H9 (cell line): ENCODE measurements around the gene NRXN2. TPM values are rescaled to one million over a fixed set of nuclear protein-coding genes. Genes with fewer than 3 reads are reported as not detected.

Experiments
- DNase-seq: peaks from one replicate; pipeline ENCODE4 v3.0.0-alpha.2; 2017
- H2AFZ ChIP-seq: one replicate; pipeline ENCODE4 v1.6.1; 2013; ENCODE audit warnings: mild to moderate bottlenecking, low read length, control low read depth, moderate library complexity
- H2AK5ac ChIP-seq: 2 replicates; pipeline ENCODE4 v1.6.1; 2013; ENCODE audit warnings: low read length, control low read depth, mixed read lengths; ENCODE audit not compliant: insufficient read length
- H2BK120ac ChIP-seq: one replicate; pipeline ENCODE4 v1.6.1; 2013; ENCODE audit warnings: low read depth, mild to moderate bottlenecking, low read length, control low read depth, inconsistent platforms; ENCODE audit not compliant: poor library complexity, severe bottlenecking
- H2BK12ac ChIP-seq: 2 replicates; pipeline ENCODE4 v1.6.1; 2013; ENCODE audit warnings: low read length, control low read depth, mixed read lengths, low read depth; ENCODE audit not compliant: insufficient read length
- H2BK15ac ChIP-seq: 2 replicates; pipeline ENCODE4 v1.6.1; 2013; ENCODE audit warnings: low read depth, low read length, control low read depth
- H2BK20ac ChIP-seq: one replicate; pipeline ENCODE4 v1.6.1; 2013; ENCODE audit warnings: low read depth, mild to moderate bottlenecking, low read length, control low read depth, inconsistent platforms; ENCODE audit not compliant: poor library complexity, severe bottlenecking
- H2BK5ac ChIP-seq: 2 replicates; pipeline ENCODE4 v1.6.1; 2013; ENCODE audit warnings: low read length, control low read depth, mixed read lengths; ENCODE audit not compliant: insufficient read length
- H3K14ac ChIP-seq: 2 replicates; pipeline ENCODE4 v1.6.1; 2013; ENCODE audit warnings: low read length, control low read depth; ENCODE audit not compliant: insufficient read depth
- H3K18ac ChIP-seq: 2 replicates; pipeline ENCODE4 v1.6.1; 2013; ENCODE audit warnings: low read depth, mild to moderate bottlenecking, mixed read lengths, low read length, control low read depth; ENCODE audit not compliant: insufficient read length
- H3K23ac ChIP-seq: 2 replicates; pipeline ENCODE4 v1.6.1; 2013; ENCODE audit warnings: low read length, control low read depth, mixed read lengths, low read depth; ENCODE audit not compliant: insufficient read length
- H3K23me2 ChIP-seq: 2 replicates; pipeline ENCODE4 v1.6.1; 2013; ENCODE audit warnings: low read depth, mild to moderate bottlenecking, mixed read lengths, low read length, control low read depth; ENCODE audit not compliant: insufficient read length, poor library complexity, severe bottlenecking
- H3K27ac ChIP-seq: 2 replicates; pipeline ENCODE4 v1.5.1; 2013; ENCODE audit warnings: low read length, control low read depth, mixed read lengths, low read depth; ENCODE audit not compliant: insufficient read length
- H3K27me3 ChIP-seq: 2 replicates; pipeline ENCODE4 v1.6.1; 2013; ENCODE audit warnings: low read length, control low read depth, inconsistent platforms; ENCODE audit not compliant: insufficient read depth
- H3K4ac ChIP-seq: 2 replicates; pipeline ENCODE4 v1.6.1; 2013; ENCODE audit warnings: low read depth, mild to moderate bottlenecking, control low read depth, inconsistent platforms, low read length, moderate library complexity
- H3K4me1 ChIP-seq: 2 replicates; pipeline ENCODE4 v1.6.1; 2013; ENCODE audit warnings: low read length, control low read depth, inconsistent platforms; ENCODE audit not compliant: insufficient read depth
- H3K4me2 ChIP-seq: 2 replicates; pipeline ENCODE4 v1.6.1; 2013; ENCODE audit warnings: low read length, control low read depth, mixed read lengths; ENCODE audit not compliant: insufficient read length, insufficient read depth
- H3K56ac ChIP-seq: 2 replicates; pipeline ENCODE4 v1.6.1; 2013; ENCODE audit warnings: low read depth, mild to moderate bottlenecking, mixed read lengths, low read length, control low read depth; ENCODE audit not compliant: insufficient read length
- H3K79me1 ChIP-seq: 2 replicates; pipeline ENCODE4 v1.6.1; 2013; ENCODE audit warnings: low read depth, mild to moderate bottlenecking, moderate library complexity, low read length, control low read depth, inconsistent platforms; ENCODE audit not compliant: insufficient read depth, poor library complexity, severe bottlenecking
- H3K79me2 ChIP-seq: 2 replicates; pipeline ENCODE4 v1.6.1; 2013; ENCODE audit warnings: low read length, control low read depth, inconsistent platforms; ENCODE audit not compliant: insufficient read depth
- H3K9ac ChIP-seq: 2 replicates; pipeline ENCODE4 v1.6.1; 2013; ENCODE audit warnings: low read length, control low read depth, mixed read lengths; ENCODE audit not compliant: insufficient read length; ENCODE audit errors: extremely low read depth
- H3K9me3 ChIP-seq: one replicate; pipeline ENCODE4 v1.6.1; 2013; ENCODE audit warnings: low read depth, low read length, inconsistent platforms; ENCODE audit not compliant: control insufficient read depth
- H3T11ph ChIP-seq: one replicate; pipeline ENCODE4 v1.6.1; 2013; ENCODE audit warnings: mild to moderate bottlenecking, low read length, control low read depth, inconsistent platforms
- H4K20me1 ChIP-seq: one replicate; pipeline ENCODE4 v1.6.1; 2013; ENCODE audit not compliant: control insufficient read depth, insufficient read length, insufficient read depth
- H4K5ac ChIP-seq: 2 replicates; pipeline ENCODE4 v1.6.1; 2013; ENCODE audit warnings: low read depth, mild to moderate bottlenecking, mixed read lengths, low read length, control low read depth; ENCODE audit not compliant: insufficient read length
- H4K8ac ChIP-seq: replicated peaks from 2 replicates; pipeline ENCODE4 v1.6.1; 2013; ENCODE audit warnings: low read length, control low read depth, mixed read lengths, low read depth; ENCODE audit not compliant: insufficient read length
- H4K91ac ChIP-seq: 2 replicates; pipeline ENCODE4 v1.6.1; 2013; ENCODE audit warnings: low read depth, mild to moderate bottlenecking, moderate library complexity, mixed read lengths, low read length, control low read depth; ENCODE audit not compliant: insufficient read length
- H3K27ac Mint-ChIP-seq, 3 experiments: 2 replicates in 2 of 3; 3 replicates in 1 of 3; pipeline ENCODE4 v1.8.0; 2020 to 2021; ENCODE audit warnings: mixed read lengths in 3 of 3, mild to moderate bottlenecking in 1 of 3, moderate library complexity in 1 of 3
- H3K27me3 Mint-ChIP-seq: 2 replicates; pipeline ENCODE4 v1.8.0; 2021; ENCODE audit warnings: low read depth, mild to moderate bottlenecking, moderate library complexity, mixed read lengths
- H3K36me3 Mint-ChIP-seq, 3 experiments: 2 replicates in 2 of 3; 3 replicates in 1 of 3; pipeline ENCODE4 v1.8.0; 2020 to 2021; ENCODE audit warnings: low read depth in 3 of 3, mixed read lengths in 3 of 3; ENCODE audit not compliant: insufficient read depth in 1 of 3
- H3K4me1 Mint-ChIP-seq, 2 experiments: 2 replicates each; pipeline ENCODE4 v1.8.0; 2020; ENCODE audit warnings: mixed read lengths in 2 of 2
- H3K4me3 Mint-ChIP-seq, 2 experiments: 2 replicates in 1 of 2; 3 replicates in 1 of 2; pipeline ENCODE4 v1.8.0; 2020 to 2021; ENCODE audit warnings: mild to moderate bottlenecking in 2 of 2, mixed read lengths in 2 of 2, moderate library complexity in 1 of 2
- H3K9me3 Mint-ChIP-seq, 2 experiments: 2 replicates in 1 of 2; 3 replicates in 1 of 2; pipeline ENCODE4 v1.8.0; 2020; ENCODE audit warnings: mild to moderate bottlenecking in 2 of 2, mixed read lengths in 2 of 2, moderate library complexity in 1 of 2
- CTCF ChIP-seq: fragments of 200-600 bp; sonication (generic); conservative IDR thresholded peaks from 3 replicates; pipeline ENCODE4 v1.8.0; 2021; ENCODE audit warnings: antibody characterized with exemption, mild to moderate bottlenecking
- whole genome bisulfite sequencing: extraction: QIAGEN DNeasy Blood & Tissue Kit; methylation state at CpG from one replicate; pipeline ENCODE4 v1.1.7; 2013; ENCODE audit warnings: missing lambda C conversion rate, low lambda C conversion rate, mixed read lengths; ENCODE audit not compliant: insufficient read length; ENCODE audit errors: extremely low coverage; 5-methylcytosine and 5-hydroxymethylcytosine counted together
- total RNA-seq: library from RNA; stranded (reverse); gene quantifications from 2 replicates; pipeline ENCODE4 v1.2.1, GENCODE V29; 2021

Gene NRXN2
- total RNA-seq, 1 experiment from 2014 or later: 3.9 TPM

GRCh38 chr11:64677441-64678023 is 45.5 kb downstream of the NRXN2 start:
- no peak overlapping the region for H4K5ac ChIP-seq
- Mint-ChIP-seq H3K27me3 (peaks cover 89% of the 10 kb centered on the region), H3K36me3 (no peaks in the 10 kb centered on the region; a peak in 1 of 7 replicates), H3K9me3 (no peaks in the 10 kb centered on the region), H3K27ac (no peak overlapping the region; a peak in 1 of 7 replicates), H3K4me3 (no peak overlapping the region), H3K4me1 (peaks cover 7 to 18% of the 10 kb centered on the region in 2 experiments; a peak in 3 of 4 replicates)
- H2BK12ac ChIP-seq: no peak overlapping the region
- H3K18ac ChIP-seq: no peak overlapping the region
- no peak overlapping the region for H3K23ac ChIP-seq
- H3K14ac ChIP-seq: no peak overlapping the region
- WGBS: no CpG with 5 or more reads among the region's 6 CpGs
- H3K9ac ChIP-seq: no peak overlapping the region
- no peaks in the 10 kb centered on the region for H3K9me3 ChIP-seq
- no peak overlapping the region for H4K8ac ChIP-seq
- no peak overlapping the region for H2BK20ac ChIP-seq
- no peaks in the 10 kb centered on the region for H3K79me1 ChIP-seq
- H3T11ph ChIP-seq: no peak overlapping the region
- DNase-seq: no peak
- H2BK5ac ChIP-seq: no peak overlapping the region
- no peak for TF ChIP-seq CTCF
- H3K4ac ChIP-seq: no peak overlapping the region
- no peaks in the 10 kb centered on the region for H3K27me3 ChIP-seq
- H2BK120ac ChIP-seq: no peak overlapping the region
- H4K20me1 ChIP-seq: no peaks in the 10 kb centered on the region
- H3K23me2 ChIP-seq: peaks cover 3% of the 10 kb centered on the region
- H2BK15ac ChIP-seq: no peak overlapping the region
- no peak overlapping the region for H2AK5ac ChIP-seq
- H2AFZ ChIP-seq: no peak overlapping the region
- H3K27ac ChIP-seq: no peak overlapping the region
- H3K56ac ChIP-seq: no peak overlapping the region
- no peaks in the 10 kb centered on the region for H3K4me1 ChIP-seq
- H3K4me2 ChIP-seq: no peak overlapping the region
- H4K91ac ChIP-seq: no peak overlapping the region
- H3K79me2 ChIP-seq: no peaks in the 10 kb centered on the region
